Measurements from ENCODE around the gene MYO18B.

The MYO18B gene

GRCh38 chr22:25824828-25825423 lies 82.9 kb downstream of the MYO18B start:
- no peak for DNase-seq (ENCODE audit: low read depth)

GRCh38 chr22:25827415-25827814 lies 85.4 kb downstream of the MYO18B start:
- DNase-seq (ENCODE audit: low read depth) = no peak

GRCh38 chr22:25828422-25828821 lies 86.4 kb downstream of the MYO18B start:
- DNase-seq (ENCODE audit: low read depth) = no peak

- DNase-seq (ENCODE audit: low read depth) = no peak
These were observed 87.2 kb downstream of the MYO18B start for GRCh38 chr22:25829237-25829636.

- DNase-seq (ENCODE audit: low read depth) = no peak
These were observed 88.1 kb downstream of the MYO18B start for GRCh38 chr22:25829808-25830777.

GRCh38 chr22:25833091-25833490 lies 91.1 kb downstream of the MYO18B start:
- DNase-seq (ENCODE audit: low read depth) = no peak

GRCh38 chr22:25833676-25834075 lies 91.7 kb downstream of the MYO18B start:
- DNase-seq (ENCODE audit: low read depth) = no peak

GRCh38 chr22:25834490-25834889 lies 92.5 kb downstream of the MYO18B start:
- no peak for DNase-seq (ENCODE audit: low read depth)

- no peak for DNase-seq (ENCODE audit: low read depth)
These were observed 93.4 kb downstream of the MYO18B start for GRCh38 chr22:25835348-25835747.

GRCh38 chr22:25837288-25837900 lies 95.4 kb downstream of the MYO18B start:
- no peak for DNase-seq (ENCODE audit: low read depth)

- DNase-seq (ENCODE audit: low read depth) = no peak
These were observed 97.2 kb downstream of the MYO18B start for GRCh38 chr22:25838960-25839741.

- no peak for DNase-seq (ENCODE audit: low read depth)
These were observed 97.8 kb downstream of the MYO18B start for GRCh38 chr22:25839755-25840154.

- DNase-seq (ENCODE audit: low read depth) = no peak
These were observed 98.2 kb downstream of the MYO18B start for GRCh38 chr22:25840167-25840566.

- DNase-seq (ENCODE audit: low read depth) = no peak
These were observed 98.9 kb downstream of the MYO18B start for GRCh38 chr22:25840891-25841290.

- DNase-seq (ENCODE audit: low read depth) = no peak
These were observed 99.8 kb downstream of the MYO18B start for GRCh38 chr22:25841775-25842174.

- no peak for DNase-seq (ENCODE audit: low read depth)
These were observed 101.8 kb downstream of the MYO18B start for GRCh38 chr22:25843660-25844405.

- no peak for DNase-seq (ENCODE audit: low read depth)
These were observed 102.6 kb downstream of the MYO18B start for GRCh38 chr22:25844601-25845000.

GRCh38 chr22:25845985-25846745 lies 104.2 kb downstream of the MYO18B start:
- no peak for DNase-seq (ENCODE audit: low read depth)

- DNase-seq (ENCODE audit: low read depth) = no peak
These were observed 105.5 kb downstream of the MYO18B start for GRCh38 chr22:25847451-25847850.

- no peak for DNase-seq (ENCODE audit: low read depth)
These were observed 107.0 kb downstream of the MYO18B start for GRCh38 chr22:25848954-25849353.

GRCh38 chr22:25849522-25849921 lies 107.5 kb downstream of the MYO18B start:
- DNase-seq (ENCODE audit: low read depth) = no peak
